Fibroblast of lung (primary cell): ENCODE measurements around the gene TRMT44. TPM values are rescaled to one million over a fixed set of nuclear protein-coding genes. Genes with fewer than 3 reads are reported as not detected.
"Not testable (repeated sequence)": the region's sequence is repeated elsewhere in the genome, so short reads cannot be mapped to it uniquely, and the experiment has no call there.

Experiments used
- DNase-seq, 2 donors: peaks; one replicate each; pipeline versions ENCODE4 v3.0.0 to v3.0.0-alpha.2; 2010; ENCODE audit warnings: low read depth in 2 of 2
- H2AFZ ChIP-seq: 2 replicates; pipeline ENCODE4 v1.5.1; 2012; ENCODE audit warnings: low read length, control low read depth, inconsistent platforms
- H3K27ac ChIP-seq: 2 replicates; pipeline ENCODE4 v1.5.1; 2011; ENCODE audit warnings: low read length, control low read depth; ENCODE audit not compliant: insufficient read depth
- H3K27me3 ChIP-seq: 2 replicates; pipeline ENCODE4 v1.5.1; 2011; ENCODE audit warnings: mild to moderate bottlenecking, low read length; ENCODE audit not compliant: control insufficient read depth, insufficient read depth
- H3K36me3 ChIP-seq: 2 replicates; pipeline ENCODE4 v1.5.1; 2011; ENCODE audit warnings: low read length; ENCODE audit not compliant: control insufficient read depth, insufficient read depth
- H3K4me1 ChIP-seq: 2 replicates; pipeline ENCODE4 v1.5.1; 2011; ENCODE audit warnings: low read length; ENCODE audit not compliant: control insufficient read depth, insufficient read depth; ENCODE audit errors: extremely low read depth
- H3K4me2 ChIP-seq: 2 replicates; pipeline ENCODE4 v1.5.1; 2011; ENCODE audit warnings: low read length, control low read depth; ENCODE audit not compliant: insufficient read depth; ENCODE audit errors: extremely low read depth
- H3K4me3 ChIP-seq, 4 experiments: fragments of 200-600 bp in 1 of 4; sonication (generic) in 1 of 4; replicated peaks in 1 of 4; 2 replicates each; pipeline ENCODE4 v1.5.1; 2011 to 2016; ENCODE audit warnings: low read length in 4 of 4, low read depth in 3 of 4, mild to moderate bottlenecking in 3 of 4, control low read depth in 2 of 4, inconsistent platforms in 1 of 4, mixed read lengths in 1 of 4; ENCODE audit not compliant: insufficient read depth in 1 of 4; ENCODE audit errors: control extremely low read depth in 1 of 4
- H3K79me2 ChIP-seq: 2 replicates; pipeline ENCODE4 v1.5.1; 2012; ENCODE audit warnings: mild to moderate bottlenecking, low read length, inconsistent platforms; ENCODE audit not compliant: control insufficient read depth, insufficient read depth
- H3K9ac ChIP-seq: 2 replicates; pipeline ENCODE4 v1.5.1; 2011; ENCODE audit warnings: mild to moderate bottlenecking, low read length, control low read depth; ENCODE audit not compliant: insufficient read depth
- H3K9me3 ChIP-seq: 2 replicates; pipeline ENCODE4 v1.5.1; 2012; ENCODE audit warnings: low read depth, low read length; ENCODE audit not compliant: control insufficient read depth, insufficient read depth
- H4K20me1 ChIP-seq: 2 replicates; pipeline ENCODE4 v1.5.1; 2011; ENCODE audit warnings: low read length; ENCODE audit not compliant: control insufficient read depth, insufficient read depth; ENCODE audit errors: extremely low read depth
- CTCF ChIP-seq, 2 donors: IDR thresholded peaks in 1 of 2; conservative IDR thresholded peaks in 1 of 2; 1 replicate in 1 of 2; 2 replicates in 1 of 2; pipeline ENCODE4 v1.5.1; 2011 to 2012; ENCODE audit warnings: low read length in 2 of 2, control low read depth in 1 of 2, inconsistent platforms in 1 of 2, low read depth in 1 of 2, mild to moderate bottlenecking in 1 of 2
- EZH2 ChIP-seq: IDR thresholded peaks from 2 replicates; pipeline ENCODE4 v1.5.1; 2012; ENCODE audit warnings: low read length, control low read depth, mild to moderate bottlenecking; ENCODE audit errors: missing control alignments
- polyA plus RNA-seq, 2 donors: library from polyadenylated mRNA; depleted of rRNA in 1 of 2; stranded (reverse) in 1 of 2; unstranded in 1 of 2; fragments of >200 nt; gene quantifications; 2 replicates each; pipeline ENCODE4 v1.2.1, GENCODE V29; 2011 to 2012; ENCODE audit warnings: missing spikeins in 1 of 2
- total RNA-seq: library from RNA; depleted of rRNA; stranded (reverse); fragments of >200 nt; gene quantifications from 2 replicates; pipeline ENCODE4 v1.2.1, GENCODE V29; 2014

The TRMT44 gene
- total and polyA plus RNA-seq, 2 donors (not counting 1 experiment from before 2014, with no cell fraction given) = 6.5 to 14.0 TPM

GRCh38 chr4:8405516-8405875 is 35.1 kb upstream of the TRMT44 start:
- peaks cover 2% of the 10 kb centered on the region for H3K36me3 ChIP-seq
- TF ChIP-seq CTCF (conservative IDR thresholded peaks at IDR 0.05 in 1 of 2, IDR thresholded peaks at IDR 0.05 in 1 of 2; ENCODE audit: low read depth in 1 of 2, low read length in 2 of 2) (no peak), EZH2 (no peak)
- no peak for DNase-seq
- H3K27me3 ChIP-seq = no peaks in the 10 kb centered on the region
- no peak overlapping the region for H3K4me3 ChIP-seq
- no peaks in the 10 kb centered on the region for H4K20me1 ChIP-seq
- H3K79me2 ChIP-seq = no peaks in the 10 kb centered on the region
- H3K27ac ChIP-seq = no peak overlapping the region
- no peaks in the 10 kb centered on the region for H3K4me1 ChIP-seq
- H3K9me3 ChIP-seq = no peaks in the 10 kb centered on the region
- no peak overlapping the region for H3K9ac ChIP-seq
- H2AFZ ChIP-seq = no peak overlapping the region
- H3K4me2 ChIP-seq = no peak overlapping the region

DNA sequence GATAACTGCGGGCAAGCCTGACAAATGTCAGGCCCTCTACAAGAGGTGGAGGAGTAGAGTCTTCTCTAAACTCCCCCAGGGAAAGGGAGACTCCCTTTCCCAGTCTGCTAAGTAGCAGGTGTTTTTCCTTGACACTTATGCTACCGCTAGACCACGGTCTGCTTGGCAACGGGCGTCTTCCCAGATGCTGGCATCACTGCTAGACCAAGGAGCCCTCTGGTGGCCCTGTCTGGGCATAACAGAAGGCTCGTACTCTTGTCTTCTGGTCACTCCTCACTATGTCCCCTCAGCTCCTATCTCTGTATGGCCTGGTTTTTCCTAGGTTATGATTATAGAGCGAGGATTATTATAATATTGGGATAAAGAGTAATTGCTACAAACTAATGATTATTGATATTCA is 33.7 kb upstream of the TRMT44 start:
- not testable (repeated sequence) for H3K27me3 ChIP-seq, H3K79me2 ChIP-seq, H3K4me2 ChIP-seq, H3K27ac ChIP-seq, H3K4me3 ChIP-seq, H3K9me3 ChIP-seq, H4K20me1 ChIP-seq, H3K36me3 ChIP-seq, H2AFZ ChIP-seq, H3K9ac ChIP-seq, H3K4me1 ChIP-seq
- peak; percentile 37 to 43 for DNase-seq
- peak; percentile 36 to 39 for TF ChIP-seq CTCF (conservative IDR thresholded peaks at IDR 0.05 in 1 of 2, IDR thresholded peaks at IDR 0.05 in 1 of 2; ENCODE audit: low read depth in 1 of 2, low read length in 2 of 2)

DNA sequence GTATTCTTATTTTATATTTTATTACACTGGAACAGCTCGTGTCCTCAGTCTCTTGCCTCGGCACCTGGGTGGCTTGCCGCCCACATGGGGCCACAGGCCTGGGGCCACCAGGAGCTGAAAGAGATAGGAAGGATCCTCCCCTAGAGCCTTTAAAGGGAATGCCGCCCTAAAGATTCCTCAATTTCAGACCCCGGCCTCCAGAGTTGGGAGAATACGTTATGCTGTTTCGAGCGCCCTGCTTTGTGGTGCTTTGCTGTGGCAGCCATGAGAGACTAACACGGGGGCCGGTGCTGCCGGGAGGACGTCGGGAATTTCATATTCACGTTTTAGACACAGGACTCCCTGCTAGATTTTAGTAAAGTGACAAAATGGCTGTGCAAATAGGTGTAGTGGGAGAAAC is 33.3 kb upstream of the TRMT44 start:
- Histone ChIP-seq H3K9ac (no peak overlapping the region), H3K36me3 (peaks cover 4% of the 10 kb centered on the region), H4K20me1 (no peaks in the 10 kb centered on the region), H3K4me3 (no peak overlapping the region), H3K4me1 (no peaks in the 10 kb centered on the region), H3K9me3 (no peaks in the 10 kb centered on the region), H2AFZ (no peak overlapping the region), H3K27ac (no peak overlapping the region), H3K79me2 (no peaks in the 10 kb centered on the region), H3K27me3 (no peaks in the 10 kb centered on the region), H3K4me2 (no peak overlapping the region)
- no peak for TF ChIP-seq CTCF (conservative IDR thresholded peaks at IDR 0.05 in 1 of 2, IDR thresholded peaks at IDR 0.05 in 1 of 2; ENCODE audit: low read depth in 1 of 2, low read length in 2 of 2)
- no peak for TF ChIP-seq EZH2
- DNase-seq = no peak
